Adrenal gland (tissue), 12 donors: ENCODE data around the gene GIMD1. TPM values are rescaled to one million over a fixed set of nuclear protein-coding genes. Genes with fewer than 3 reads are reported as not detected.

Experiments
- DNase-seq, 7 donors: peaks; one replicate each; pipeline ENCODE4 v3.0.0-alpha.2; 2019 to 2020
- H3K27ac ChIP-seq, 5 donors: fragments of 200-600 bp; sonication (generic) in 4 of 5; 1 replicate in 3 of 5; 2 replicates in 2 of 5; pipeline versions ENCODE4 v1.5.1 to v1.8.0; 2016 to 2020; ENCODE audit warnings: mild to moderate bottlenecking in 1 of 5
- H3K27me3 ChIP-seq: fragments of 200-600 bp; 2 replicates; pipeline ENCODE4 v1.8.0; 2021
- H3K36me3 ChIP-seq, 2 donors: fragments of 200-600 bp; replicated peaks in 1 of 2; 1 replicate in 1 of 2; 2 replicates in 1 of 2; pipeline versions ENCODE4 v1.5.1 to v1.8.0; 2018 to 2022
- H3K4me1 ChIP-seq, 2 donors: fragments of 200-600 bp; replicated peaks in 1 of 2; 1 replicate in 1 of 2; 2 replicates in 1 of 2; pipeline versions ENCODE4 v1.5.1 to v1.8.0; 2018 to 2021
- H3K4me3 ChIP-seq, 4 donors: fragments of 200-600 bp; sonication (generic) in 3 of 4; one replicate each; pipeline ENCODE4 v1.5.1; 2016 to 2018
- H3K9me3 ChIP-seq, 3 donors: fragments of 200-600 bp; sonication (generic) in 1 of 3; replicated peaks in 1 of 3; 1 replicate in 2 of 3; 2 replicates in 1 of 3; pipeline versions ENCODE4 v1.5.1 to v1.8.0; 2016 to 2021
- POLR2A ChIP-seq, 2 donors: fragments of 450-650 bp; IDR thresholded peaks; one replicate each; pipeline ENCODE4 v1.6.1; 2017; ENCODE audit warnings: antibody characterized with exemption in 2 of 2, mild to moderate bottlenecking in 2 of 2, moderate library complexity in 1 of 2
- WGBS, 4 donors: extraction: QIAGEN DNeasy Blood & Tissue Kit in 2 of 4; methylation state at CpG; one replicate each; pipeline versions ENCODE4 v1.1.5 to v1.1.7; 2013 to 2017; 5-methylcytosine and 5-hydroxymethylcytosine counted together
- intact Hi-C, 2 donors: fragments of 100-400 bp; cut with DNase I; formaldehyde crosslinking; loops; one replicate each; pipeline versions ENCODE4 v1.14.1 to v1.15.0; 2022 to 2023
- polyA plus RNA-seq, 3 donors: library from polyadenylated mRNA; stranded (reverse); fragments of 200-250 nt in 2 of 3; fragments of 350-450 nt in 1 of 3; fragmentation: Illumina TruSeq in 1 of 3; extraction: RNeasy Lipid Tissue Mini Kit (QIAGEN cat#74804) in 1 of 3; gene quantifications; one replicate each; pipeline ENCODE4 v1.2.3, GENCODE V29; 2013 to 2014
- total RNA-seq, 9 donors: library from RNA; depleted of rRNA in 4 of 9; stranded (reverse); fragments of >200 nt in 4 of 9; fragments of 120-200 nt in 1 of 9; fragmentation: NEBNext Ultra II Directional in 1 of 9; extraction: Animal tissue kit (Norgen Biotek cat#: 25700) in 1 of 9; gene quantifications; one replicate each; pipeline versions ENCODE4 v1.1.0 to v1.2.4, GENCODE V29; 2013 to 2023
- TF ChIP-seq, protein P1 (sequence below), 6 experiments: fragments of 450-650 bp in 4 of 6; fragments of 200-600 bp in 2 of 6; sonication (generic) in 1 of 6; IDR thresholded peaks; 1 replicate in 5 of 6; 2 replicates in 1 of 6; pipeline versions ENCODE4 v1.5.1 to v1.8.0; 2016 to 2021; ENCODE audit warnings: antibody characterized with exemption in 6 of 6, mild to moderate bottlenecking in 2 of 6, moderate library complexity in 1 of 6
- donor health status: healthy with polysubstance abuse.
- donor health status: Bipolar disorder and iron deficiency.
- donor health status: DM: yes; HTN: yes; CAD: no.
- donor health status: DM: no; HTN: no; CAD: no.
- donor health status: DM: no; HTN: no; CAD: no.
- donor health status: DM: yes; HTN: yes; CAD: no.

Gene GIMD1
- total and polyA plus RNA-seq, 12 donors: not detected

- no peak overlapping the region for H3K4me3 ChIP-seq
- TF ChIP-seq, protein P1, sequence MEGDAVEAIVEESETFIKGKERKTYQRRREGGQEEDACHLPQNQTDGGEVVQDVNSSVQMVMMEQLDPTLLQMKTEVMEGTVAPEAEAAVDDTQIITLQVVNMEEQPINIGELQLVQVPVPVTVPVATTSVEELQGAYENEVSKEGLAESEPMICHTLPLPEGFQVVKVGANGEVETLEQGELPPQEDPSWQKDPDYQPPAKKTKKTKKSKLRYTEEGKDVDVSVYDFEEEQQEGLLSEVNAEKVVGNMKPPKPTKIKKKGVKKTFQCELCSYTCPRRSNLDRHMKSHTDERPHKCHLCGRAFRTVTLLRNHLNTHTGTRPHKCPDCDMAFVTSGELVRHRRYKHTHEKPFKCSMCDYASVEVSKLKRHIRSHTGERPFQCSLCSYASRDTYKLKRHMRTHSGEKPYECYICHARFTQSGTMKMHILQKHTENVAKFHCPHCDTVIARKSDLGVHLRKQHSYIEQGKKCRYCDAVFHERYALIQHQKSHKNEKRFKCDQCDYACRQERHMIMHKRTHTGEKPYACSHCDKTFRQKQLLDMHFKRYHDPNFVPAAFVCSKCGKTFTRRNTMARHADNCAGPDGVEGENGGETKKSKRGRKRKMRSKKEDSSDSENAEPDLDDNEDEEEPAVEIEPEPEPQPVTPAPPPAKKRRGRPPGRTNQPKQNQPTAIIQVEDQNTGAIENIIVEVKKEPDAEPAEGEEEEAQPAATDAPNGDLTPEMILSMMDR (IDR thresholded peaks at IDR 0.05): no peak
- no peak for TF ChIP-seq POLR2A (IDR thresholded peaks at IDR 0.05)
- peaks cover 0 to 34% of the 10 kb centered on the region in 2 donors for H3K4me1 ChIP-seq
- H3K9me3 ChIP-seq: peaks cover 0 to 5% (median 0%) of the 10 kb centered on the region in 3 donors
- DNase-seq: no peak
- H3K27me3 ChIP-seq: no peaks in the 10 kb centered on the region
- H3K27ac ChIP-seq: no peak overlapping the region
- H3K36me3 ChIP-seq: no peaks in the 10 kb centered on the region
- 91 to 100% (median 98%) methylated on average over 1 of the region's 1 CpG for WGBS, 4 donors
- intact Hi-C loops: no loop called here
Measured at GRCh38 chr4:106320235-106320634, 48.3 kb downstream of the GIMD1 start.

DNA sequence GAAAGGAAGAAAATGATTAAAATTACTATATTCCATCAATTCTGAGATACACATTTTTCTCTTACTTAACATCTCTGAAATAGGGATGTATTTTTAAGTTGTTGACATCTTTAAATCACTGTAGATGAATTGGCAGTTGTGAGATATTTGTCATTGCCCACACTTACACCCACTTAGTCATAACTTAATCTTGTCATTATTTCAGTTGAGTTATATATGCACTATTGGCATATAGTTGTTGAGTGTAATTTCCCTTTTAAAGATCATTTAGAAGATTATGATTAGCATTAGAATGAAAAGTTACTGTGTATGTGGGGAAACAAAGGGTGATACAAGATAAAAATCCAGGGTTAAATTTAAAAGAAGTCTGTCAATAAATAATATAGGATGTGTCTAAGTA lies 50.1 kb downstream of the GIMD1 start:
- Histone ChIP-seq H3K27ac (no peak overlapping the region), H3K9me3 (peaks cover 0 to 5% (median 0%) of the 10 kb centered on the region in 3 donors), H3K4me3 (no peak overlapping the region), H3K27me3 (no peaks in the 10 kb centered on the region), H3K36me3 (no peaks in the 10 kb centered on the region), H3K4me1 (peaks cover 7 to 47% of the 10 kb centered on the region in 2 donors)
- TF ChIP-seq, protein P1 (IDR thresholded peaks at IDR 0.05): no peak
- no peak for TF ChIP-seq POLR2A (IDR thresholded peaks at IDR 0.05)
- intact Hi-C loops: no loop called here
- no peak for DNase-seq

- intact Hi-C loops: no loop called here
- DNase-seq: no peak
- Histone ChIP-seq H3K4me1 (peaks cover 7 to 41% of the 10 kb centered on the region in 2 donors), H3K27me3 (no peaks in the 10 kb centered on the region), H3K4me3 (peak overlapping the region in 1 of 4 donors; percentile 93), H3K27ac (no peak overlapping the region), H3K36me3 (no peaks in the 10 kb centered on the region), H3K9me3 (no peaks in the 10 kb centered on the region)
- TF ChIP-seq, protein P1 (IDR thresholded peaks at IDR 0.05): no peak
- TF ChIP-seq POLR2A (IDR thresholded peaks at IDR 0.05): no peak
- 77 to 94% (median 81%) methylated on average over 1 of the region's 1 CpG for WGBS, 4 donors
Measured at GRCh38 chr4:106317815-106318214, 50.8 kb downstream of the GIMD1 start.

GRCh38 chr4:106316773-106317409 lies 51.7 kb downstream of the GIMD1 start:
- WGBS, 4 donors: 1 to 4% (median 3%) methylated on average over 13 of the region's 13 CpGs

More at GRCh38 chr4:106316773-106317409, 51.7 kb downstream of the GIMD1 start:
- DNase-seq: no peak
- H3K9me3 ChIP-seq: no peaks in the 10 kb centered on the region
- H3K4me3 ChIP-seq: peak overlapping the region; percentile 37 to 93 (median 68)
- no peaks in the 10 kb centered on the region for H3K36me3 ChIP-seq
- intact Hi-C loops: no loop called here
- H3K4me1 ChIP-seq: peaks cover 7 to 49% of the 10 kb centered on the region in 2 donors
- H3K27me3 ChIP-seq: no peaks in the 10 kb centered on the region
- TF ChIP-seq POLR2A (IDR thresholded peaks at IDR 0.05): no peak
- TF ChIP-seq, protein P1 (IDR thresholded peaks at IDR 0.05): no peak
- peak overlapping the region; percentile 76 to 97 (median 93) for H3K27ac ChIP-seq
